ENCODE measurements around the gene KRT84. TPM values are rescaled to one million over a fixed set of nuclear protein-coding genes. Genes with fewer than 3 reads are reported as not detected.

KRT84 gene
- total and polyA plus RNA-seq, 9 of the 15 experiments (the other 6 are each of a cell fraction or from before 2014, with no cell fraction given) = not detected

- TF ChIP-seq PCBP2 (IDR thresholded peaks at IDR 0.05; ENCODE audit: low read depth, low read length, poor library complexity, severe bottlenecking) (no peak), ZNF551 (CRISPR knock-in tag; IDR thresholded peaks at IDR 0.05) (no peak), TOE1 (IDR thresholded peaks at IDR 0.05; ENCODE audit: borderline replicate concordance) (no peak), TOE1 (CRISPR knock-in tag; IDR thresholded peaks at IDR 0.05; ENCODE audit: borderline replicate concordance, low read depth) (no peak), E4F1 (CRISPR knock-in tag; IDR thresholded peaks at IDR 0.05; ENCODE audit: borderline replicate concordance) (no peak), ZNF778 (CRISPR knock-in tag; IDR thresholded peaks at IDR 0.05) (no peak)
- TF ChIP-seq, protein P1, sequence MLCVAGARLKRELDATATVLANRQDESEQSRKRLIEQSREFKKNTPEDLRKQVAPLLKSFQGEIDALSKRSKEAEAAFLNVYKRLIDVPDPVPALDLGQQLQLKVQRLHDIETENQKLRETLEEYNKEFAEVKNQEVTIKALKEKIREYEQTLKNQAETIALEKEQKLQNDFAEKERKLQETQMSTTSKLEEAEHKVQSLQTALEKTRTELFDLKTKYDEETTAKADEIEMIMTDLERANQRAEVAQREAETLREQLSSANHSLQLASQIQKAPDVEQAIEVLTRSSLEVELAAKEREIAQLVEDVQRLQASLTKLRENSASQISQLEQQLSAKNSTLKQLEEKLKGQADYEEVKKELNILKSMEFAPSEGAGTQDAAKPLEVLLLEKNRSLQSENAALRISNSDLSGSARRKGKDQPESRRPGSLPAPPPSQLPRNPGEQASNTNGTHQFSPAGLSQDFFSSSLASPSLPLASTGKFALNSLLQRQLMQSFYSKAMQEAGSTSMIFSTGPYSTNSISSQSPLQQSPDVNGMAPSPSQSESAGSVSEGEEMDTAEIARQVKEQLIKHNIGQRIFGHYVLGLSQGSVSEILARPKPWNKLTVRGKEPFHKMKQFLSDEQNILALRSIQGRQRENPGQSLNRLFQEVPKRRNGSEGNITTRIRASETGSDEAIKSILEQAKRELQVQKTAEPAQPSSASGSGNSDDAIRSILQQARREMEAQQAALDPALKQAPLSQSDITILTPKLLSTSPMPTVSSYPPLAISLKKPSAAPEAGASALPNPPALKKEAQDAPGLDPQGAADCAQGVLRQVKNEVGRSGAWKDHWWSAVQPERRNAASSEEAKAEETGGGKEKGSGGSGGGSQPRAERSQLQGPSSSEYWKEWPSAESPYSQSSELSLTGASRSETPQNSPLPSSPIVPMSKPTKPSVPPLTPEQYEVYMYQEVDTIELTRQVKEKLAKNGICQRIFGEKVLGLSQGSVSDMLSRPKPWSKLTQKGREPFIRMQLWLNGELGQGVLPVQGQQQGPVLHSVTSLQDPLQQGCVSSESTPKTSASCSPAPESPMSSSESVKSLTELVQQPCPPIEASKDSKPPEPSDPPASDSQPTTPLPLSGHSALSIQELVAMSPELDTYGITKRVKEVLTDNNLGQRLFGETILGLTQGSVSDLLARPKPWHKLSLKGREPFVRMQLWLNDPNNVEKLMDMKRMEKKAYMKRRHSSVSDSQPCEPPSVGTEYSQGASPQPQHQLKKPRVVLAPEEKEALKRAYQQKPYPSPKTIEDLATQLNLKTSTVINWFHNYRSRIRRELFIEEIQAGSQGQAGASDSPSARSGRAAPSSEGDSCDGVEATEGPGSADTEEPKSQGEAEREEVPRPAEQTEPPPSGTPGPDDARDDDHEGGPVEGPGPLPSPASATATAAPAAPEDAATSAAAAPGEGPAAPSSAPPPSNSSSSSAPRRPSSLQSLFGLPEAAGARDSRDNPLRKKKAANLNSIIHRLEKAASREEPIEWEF (CRISPR knock-in tag; IDR thresholded peaks at IDR 0.05) = no peak
These were observed 18.1 kb upstream of the KRT84 start (continued) for GRCh38 chr12:52403561-52403960.
